ENCODE results near the gene PTPRD. TPM values are rescaled to one million over a fixed set of nuclear protein-coding genes. Genes with fewer than 3 reads are reported as not detected.

PTPRD gene
- total RNA-seq, 2 donors from 2014 or later, result 60.1 to 75.7 TPM

DNA sequence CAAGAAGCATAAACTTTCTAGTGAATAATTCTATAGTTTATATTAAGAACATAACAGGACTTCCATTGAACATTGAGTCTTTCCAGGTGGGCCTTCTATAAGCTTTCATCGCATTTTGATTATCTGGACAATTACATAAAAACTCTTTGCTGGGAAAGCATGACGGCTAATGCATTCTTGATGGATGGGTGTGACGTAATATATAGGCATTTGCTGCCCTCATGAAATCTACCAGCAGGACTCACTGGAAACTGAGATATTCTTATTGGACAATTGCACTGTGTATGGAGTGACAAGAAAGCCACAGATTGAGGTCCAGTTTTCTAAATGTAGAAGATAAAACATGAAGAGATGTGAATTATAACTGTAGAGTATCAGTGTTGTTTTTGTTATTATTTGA, 15.0 kb downstream of the PTPRD start:
- H3K4me1 ChIP-seq, result no peaks in the 10 kb centered on the region
- no peaks in the 10 kb centered on the region for H3K9me3 ChIP-seq
- no peak for DNase-seq
- TF ChIP-seq CTCF (IDR thresholded peaks at IDR 0.05), result no peak
- no peaks in the 10 kb centered on the region for H3K27me3 ChIP-seq
- no peaks in the 10 kb centered on the region for H3K36me3 ChIP-seq
- H3K9ac ChIP-seq (ENCODE audit: low read depth in 2 of 2, low read length in 2 of 2), result no peak overlapping the region
- H3K4me3 ChIP-seq, result no peak overlapping the region
- no peak overlapping the region for H3K27ac ChIP-seq
- intact Hi-C loops (cut with DNase I), result no loop called here

DNA sequence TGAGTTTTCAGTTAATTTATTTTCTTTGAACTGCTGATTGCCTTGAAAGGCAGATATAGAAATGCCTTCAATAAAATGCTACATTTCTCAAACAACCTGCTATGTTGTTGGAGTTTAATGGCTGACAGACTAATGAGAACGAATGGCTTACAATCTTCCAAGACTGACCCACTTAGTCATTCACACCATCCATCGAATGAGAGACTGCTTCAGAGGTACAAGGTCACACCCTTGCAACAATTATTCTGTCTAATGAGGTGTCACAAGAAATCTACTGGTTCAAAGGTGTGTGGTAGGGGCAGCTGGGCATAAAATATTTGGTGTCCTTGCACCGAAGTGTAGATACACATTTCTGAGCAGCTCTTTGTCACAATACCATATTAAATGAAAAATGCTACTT, 18.3 kb downstream of the PTPRD start:
- no peak for TF ChIP-seq CTCF (IDR thresholded peaks at IDR 0.05)
- no peak for DNase-seq
- H3K27me3 ChIP-seq, result no peaks in the 10 kb centered on the region
- H3K9ac ChIP-seq (ENCODE audit: low read depth in 2 of 2, low read length in 2 of 2), result no peak overlapping the region
- no peak overlapping the region for H3K4me3 ChIP-seq
- no peak overlapping the region for H3K27ac ChIP-seq
- H3K4me1 ChIP-seq, result no peaks in the 10 kb centered on the region
- H3K9me3 ChIP-seq, result no peaks in the 10 kb centered on the region
- H3K36me3 ChIP-seq, result no peaks in the 10 kb centered on the region
- intact Hi-C loops (cut with DNase I), result no loop called here

DNA sequence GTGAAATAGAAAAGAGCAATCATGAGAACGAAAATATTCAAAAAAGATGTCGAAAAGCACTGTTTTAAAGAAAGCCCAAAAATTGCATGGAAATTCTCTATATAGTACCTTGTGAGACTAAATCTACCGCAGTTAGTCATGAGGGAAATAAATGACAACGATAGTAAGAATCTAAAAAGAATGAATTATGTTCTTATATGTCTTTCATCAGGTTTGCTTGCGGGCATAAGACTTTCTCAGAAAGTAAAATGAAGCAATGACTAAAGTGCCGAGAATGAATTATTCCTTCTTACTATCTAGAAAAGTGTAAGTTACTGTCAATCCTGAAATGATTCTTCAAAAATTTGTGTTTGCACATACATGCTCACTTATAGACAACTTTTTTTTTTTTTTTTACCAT, 26.4 kb downstream of the PTPRD start:
- no peak for DNase-seq
- no peak overlapping the region for H3K9ac ChIP-seq (ENCODE audit: low read depth in 2 of 2, low read length in 2 of 2)
- no peak overlapping the region for H3K4me3 ChIP-seq
- no peak for TF ChIP-seq CTCF (IDR thresholded peaks at IDR 0.05)
- intact Hi-C loops (cut with DNase I), result no loop called here
- no peaks in the 10 kb centered on the region for H3K36me3 ChIP-seq
- H3K4me1 ChIP-seq, result no peaks in the 10 kb centered on the region
- H3K9me3 ChIP-seq, result no peaks in the 10 kb centered on the region
- H3K27me3 ChIP-seq, result no peaks in the 10 kb centered on the region
- H3K27ac ChIP-seq, result no peak overlapping the region

DNA sequence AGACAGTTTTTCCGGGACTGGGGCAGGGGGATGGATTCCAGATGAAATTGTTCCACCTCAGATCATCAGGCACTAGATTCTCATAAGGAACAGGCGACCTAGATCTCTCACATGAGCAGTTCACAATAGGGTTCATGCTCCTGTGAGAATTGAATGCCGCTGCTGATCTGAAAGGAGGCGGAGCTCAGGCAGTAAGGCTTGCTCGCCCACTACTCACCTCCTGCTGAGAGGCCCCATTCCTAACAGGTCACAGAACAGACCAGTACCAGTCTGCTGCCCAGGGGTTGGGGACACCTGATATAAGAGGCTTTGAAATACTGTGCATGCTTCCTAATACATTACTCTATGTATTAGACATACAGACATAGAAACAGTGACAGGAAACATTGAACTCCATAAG, 41.1 kb downstream of the PTPRD start:
- intact Hi-C loops (cut with DNase I), result no loop called here
- Histone ChIP-seq H3K27me3 (no peaks in the 10 kb centered on the region), H3K4me3 (no peak overlapping the region), H3K9ac (ENCODE audit: low read depth in 2 of 2, low read length in 2 of 2) (no peak overlapping the region), H3K9me3 (no peaks in the 10 kb centered on the region), H3K27ac (no peak overlapping the region), H3K4me1 (no peaks in the 10 kb centered on the region), H3K36me3 (no peaks in the 10 kb centered on the region)
- TF ChIP-seq CTCF (IDR thresholded peaks at IDR 0.05), result no peak
- DNase-seq, result no peak

GRCh38 chr9:10566848-10567247, 46.0 kb downstream of the PTPRD start:
- no peak for DNase-seq
- no peak for TF ChIP-seq CTCF (IDR thresholded peaks at IDR 0.05)
- no peak overlapping the region for H3K27ac ChIP-seq
- H3K27me3 ChIP-seq, result no peaks in the 10 kb centered on the region
- no peaks in the 10 kb centered on the region for H3K4me1 ChIP-seq
- intact Hi-C loops (cut with DNase I), result no loop called here
- no peaks in the 10 kb centered on the region for H3K9me3 ChIP-seq
- H3K9ac ChIP-seq (ENCODE audit: low read depth in 2 of 2, low read length in 2 of 2), result no peak overlapping the region
- no peak overlapping the region for H3K4me3 ChIP-seq
- H3K36me3 ChIP-seq, result no peaks in the 10 kb centered on the region
